ENCODE data around the gene IMPACT. TPM values are rescaled to one million over a fixed set of nuclear protein-coding genes. Genes with fewer than 3 reads are reported as not detected.

The IMPACT gene
- total RNA-seq, 4 donors from 2014 or later: 28.5 to 34.1 (median 32.6) TPM

DNA sequence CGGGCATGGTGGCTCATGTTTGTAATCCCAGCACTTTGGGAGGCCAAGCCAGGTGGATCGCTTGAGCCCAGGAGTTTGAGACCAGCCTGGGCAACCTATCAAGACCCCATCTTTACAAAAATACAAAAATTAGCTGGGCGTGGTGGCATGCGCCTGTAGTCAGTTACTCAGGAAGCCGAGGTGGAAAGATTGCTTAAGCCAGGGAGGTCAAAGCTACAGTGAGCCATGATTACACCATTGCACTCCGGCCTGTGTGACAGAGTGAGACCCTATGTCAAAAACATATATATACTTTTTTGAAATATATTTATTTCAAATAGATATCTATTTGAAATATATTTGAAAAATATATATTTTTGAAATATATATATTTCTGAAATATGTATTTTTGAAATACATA is 39.8 kb upstream of the IMPACT start:
- TF ChIP-seq POLR2A (IDR thresholded peaks at IDR 0.05): no peak
- TF ChIP-seq CTCF (IDR thresholded peaks at IDR 0.05): no peak
- intact Hi-C loops (cut with DNase I): no loop called here
- Histone ChIP-seq H3K27me3 (no peaks in the 10 kb centered on the region), H3K27ac (no peak overlapping the region), H3K4me1 (no peaks in the 10 kb centered on the region), H3K36me3 (no peaks in the 10 kb centered on the region), H3K9me3 (no peaks in the 10 kb centered on the region), H3K4me3 (replicated peaks in 1 of 3) (no peak overlapping the region)
- WGBS, 2 donors: 94 to 96% methylated on average over 6 of the region's 6 CpGs
- no peak for DNase-seq

DNA sequence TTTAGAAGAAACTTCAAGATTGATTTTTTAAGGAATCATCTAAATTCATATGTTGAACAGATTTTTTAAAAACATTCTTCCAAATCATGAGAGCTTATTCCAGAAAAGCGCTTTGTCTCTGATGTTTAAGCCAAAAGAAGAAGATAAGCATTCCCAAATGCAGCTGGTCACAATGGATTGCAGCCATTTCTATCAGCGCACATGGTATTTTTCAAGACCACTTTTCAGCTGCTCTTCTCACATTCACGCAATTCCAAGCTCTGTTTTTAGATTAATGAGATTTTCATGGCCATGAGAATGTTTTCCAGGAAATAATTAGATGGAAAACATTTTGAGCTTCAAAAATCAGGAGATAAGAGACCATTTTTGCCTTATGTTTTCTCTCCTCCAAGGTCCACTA is 37.5 kb upstream of the IMPACT start:
- H3K36me3 ChIP-seq: no peaks in the 10 kb centered on the region
- no peaks in the 10 kb centered on the region for H3K4me1 ChIP-seq
- TF ChIP-seq CTCF (IDR thresholded peaks at IDR 0.05): no peak
- TF ChIP-seq POLR2A (IDR thresholded peaks at IDR 0.05): no peak
- H3K27me3 ChIP-seq: no peaks in the 10 kb centered on the region
- WGBS, 2 donors: 83 to 84% methylated on average over 3 of the region's 3 CpGs
- H3K9me3 ChIP-seq: no peaks in the 10 kb centered on the region
- no peak overlapping the region for H3K27ac ChIP-seq
- no peak overlapping the region for H3K4me3 ChIP-seq (replicated peaks in 1 of 3)
- intact Hi-C loops (cut with DNase I): no loop called here
- DNase-seq: no peak

DNA sequence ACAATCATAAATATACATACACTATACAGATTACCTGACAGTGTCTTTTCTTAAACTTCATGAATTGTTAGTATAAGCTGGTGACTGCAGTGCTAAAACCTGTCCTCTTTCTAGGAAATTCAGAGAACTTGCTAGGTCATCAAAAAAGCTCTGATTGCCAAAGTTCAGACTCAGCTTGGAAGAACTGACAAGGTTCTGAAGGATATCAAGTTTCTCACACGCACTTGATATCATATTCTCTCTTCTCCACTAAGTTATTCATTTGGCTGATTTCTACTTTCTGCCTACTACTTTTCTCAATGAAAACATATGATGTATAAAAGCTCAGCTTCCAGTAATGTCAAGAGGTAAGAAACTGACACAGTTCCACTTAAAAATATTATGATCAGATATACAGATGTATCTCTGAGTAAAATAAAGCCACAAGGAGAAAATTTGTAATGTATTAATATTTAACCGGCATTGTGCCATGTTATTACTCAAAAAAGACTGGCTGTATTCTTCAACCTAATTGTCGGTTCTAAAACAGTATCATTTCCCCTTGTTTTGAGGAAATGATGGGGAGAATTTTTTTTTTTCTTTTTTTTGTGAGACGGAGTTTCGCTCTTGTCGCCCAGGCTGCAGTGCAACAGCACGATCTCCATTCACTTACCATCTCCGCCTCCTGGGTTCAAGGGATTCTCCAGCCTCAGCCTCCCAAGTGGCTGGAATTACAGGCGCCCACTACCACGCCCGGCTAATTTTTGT is 31.2 kb upstream of the IMPACT start:
- no peaks in the 10 kb centered on the region for H3K9me3 ChIP-seq
- no peak for DNase-seq
- H3K4me3 ChIP-seq (replicated peaks in 1 of 3): no peak overlapping the region
- intact Hi-C loops (cut with DNase I): loop anchor here (10.0 kb wide), 1 partner anchor 960 kb away; the partner anchor contains the start of gene ZNF521
- no peak overlapping the region for H3K27ac ChIP-seq
- 84 to 85% methylated on average over 11 of the region's 11 CpGs for WGBS, 2 donors
- no peaks in the 10 kb centered on the region for H3K27me3 ChIP-seq
- H3K4me1 ChIP-seq: peaks cover 5 to 12% of the 10 kb centered on the region in 2 donors
- no peak for TF ChIP-seq POLR2A (IDR thresholded peaks at IDR 0.05)
- TF ChIP-seq CTCF (IDR thresholded peaks at IDR 0.05): no peak
- no peaks in the 10 kb centered on the region for H3K36me3 ChIP-seq

DNA sequence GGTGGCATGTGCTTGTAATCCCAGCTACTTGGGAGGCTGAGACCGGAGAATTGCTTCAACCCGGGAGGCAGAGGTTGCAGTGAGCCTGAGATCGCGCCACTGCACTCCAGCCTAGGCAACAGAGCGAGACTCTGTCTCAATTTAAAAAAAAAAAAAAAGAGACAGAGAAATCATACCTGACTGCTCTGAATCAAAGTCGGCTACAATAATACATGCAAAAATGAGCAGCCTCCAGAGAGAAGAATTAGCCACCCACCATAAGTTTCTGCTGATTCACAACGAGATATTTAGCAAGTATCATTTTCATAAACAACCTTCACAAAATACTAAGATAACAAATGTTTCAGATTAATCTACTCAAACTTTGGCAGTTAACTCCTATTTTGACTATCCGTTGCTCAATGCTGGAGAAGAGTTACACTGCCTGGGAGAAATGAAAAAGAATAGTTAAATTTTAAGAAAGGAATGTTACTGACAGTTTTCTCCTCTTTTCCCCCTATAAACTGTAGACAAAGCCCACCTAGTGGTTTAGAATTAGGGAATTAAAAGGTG is 30.3 kb upstream of the IMPACT start:
- H3K4me3 ChIP-seq (replicated peaks in 1 of 3): no peak overlapping the region
- WGBS, 2 donors: 84 to 89% methylated on average over 8 of the region's 8 CpGs
- TF ChIP-seq CTCF (IDR thresholded peaks at IDR 0.05) (no peak), POLR2A (IDR thresholded peaks at IDR 0.05) (no peak)
- intact Hi-C loops (cut with DNase I): loop anchor here (10.0 kb wide), 1 partner anchor 959 kb away; the partner anchor contains the start of gene ZNF521
- peaks cover 5 to 12% of the 10 kb centered on the region in 2 donors for H3K4me1 ChIP-seq
- H3K9me3 ChIP-seq: no peaks in the 10 kb centered on the region
- no peak for DNase-seq
- H3K27ac ChIP-seq: no peak overlapping the region
- no peaks in the 10 kb centered on the region for H3K27me3 ChIP-seq
- H3K36me3 ChIP-seq: no peaks in the 10 kb centered on the region

DNA sequence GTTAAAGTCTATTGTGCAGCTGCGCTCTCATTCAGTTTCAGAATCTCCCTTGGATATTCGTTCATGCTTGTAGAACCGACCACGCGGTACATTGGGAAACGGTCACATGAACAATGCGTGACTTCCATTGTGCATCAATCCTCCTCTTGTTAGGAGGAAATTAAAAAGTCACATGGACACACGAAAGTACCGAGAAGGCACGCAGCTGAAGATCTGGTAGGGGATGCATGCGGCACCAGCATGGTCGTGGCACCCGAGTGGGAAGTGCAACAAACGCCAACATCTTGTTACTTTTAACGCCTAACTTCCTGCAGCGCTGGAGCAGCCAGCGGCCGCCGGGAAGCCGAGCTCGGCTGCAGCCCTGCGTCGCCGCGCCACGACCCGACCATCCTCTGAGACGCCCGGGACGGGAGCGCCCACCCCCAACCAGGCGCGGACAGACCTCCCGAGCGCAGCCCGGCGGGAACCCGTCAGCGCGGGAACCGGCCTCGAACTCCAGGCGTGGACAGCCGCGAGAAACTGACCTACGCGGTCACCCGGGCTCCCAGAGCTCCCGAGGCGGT is 29.3 kb upstream of the IMPACT start:
- 0% methylated on average over 13 of the region's 50 CpGs for WGBS, 2 donors
- intact Hi-C loops (cut with DNase I): loop anchor here (10.0 kb wide), 1 partner anchor 958 kb away; the partner anchor contains the start of gene ZNF521
- DNase-seq: peak; percentile 68 to 74

More for the DNA sequence above, 29.3 kb upstream of the IMPACT start:
- peaks cover 5 to 12% of the 10 kb centered on the region in 2 donors for H3K4me1 ChIP-seq
- H3K9me3 ChIP-seq: no peaks in the 10 kb centered on the region
- peak overlapping the region; percentile 54 to 97 (median 83) for H3K27ac ChIP-seq
- H3K36me3 ChIP-seq: no peaks in the 10 kb centered on the region
- H3K27me3 ChIP-seq: no peaks in the 10 kb centered on the region
- peak overlapping the region; percentile 26 to 82 (median 59) for H3K4me3 ChIP-seq (replicated peaks in 1 of 3)
- no peak for TF ChIP-seq CTCF (IDR thresholded peaks at IDR 0.05)
- TF ChIP-seq POLR2A (IDR thresholded peaks at IDR 0.05): no peak
